Loucy (cell line): ENCODE results near the gene ZNF579.
A peak's percentile ranks its signal among the peaks of the same experiment; 100 is the strongest.

ENCODE experiments used
- H2AFZ ChIP-seq: fragments of 200-600 bp; sonication (generic); 2 replicates; pipeline ENCODE4 v1.6.0; 2016; ENCODE audit warnings: antibody characterized with exemption, mild to moderate bottlenecking, low read length, moderate library complexity
- H3F3A ChIP-seq: fragments of 200-600 bp; 2 replicates; pipeline ENCODE4 v1.6.0; 2016; ENCODE audit warnings: antibody characterized with exemption, low read depth, mild to moderate bottlenecking
- H3K27me3 ChIP-seq: fragments of 200-600 bp; sonication (generic); 2 replicates; pipeline ENCODE4 v1.6.1; 2014; ENCODE audit warnings: low read length, mild to moderate bottlenecking; ENCODE audit not compliant: insufficient read depth, poor library complexity, severe bottlenecking
- H3K36me3 ChIP-seq: fragments of 200-600 bp; sonication (generic); 2 replicates; pipeline ENCODE4 v1.6.1; 2016; ENCODE audit warnings: low read length; ENCODE audit not compliant: insufficient read depth
- H3K4me1 ChIP-seq: fragments of 200-600 bp; sonication (generic); 2 replicates; pipeline ENCODE4 v1.5.1; 2014; ENCODE audit warnings: low read length, mild to moderate bottlenecking; ENCODE audit not compliant: insufficient read depth, poor library complexity, severe bottlenecking
- H3K4me2 ChIP-seq: fragments of 200-600 bp; sonication (generic); 2 replicates; pipeline ENCODE4 v1.6.0; 2014; ENCODE audit warnings: antibody characterized with exemption, low read length, low read depth, mild to moderate bottlenecking; ENCODE audit not compliant: poor library complexity, severe bottlenecking
- H3K4me3 ChIP-seq: fragments of 200-600 bp; sonication (generic); 2 replicates; pipeline ENCODE4 v1.5.1; 2014; ENCODE audit warnings: low read length, mild to moderate bottlenecking, mixed read lengths; ENCODE audit not compliant: poor library complexity, severe bottlenecking
- H3K79me2 ChIP-seq: fragments of 200-600 bp; sonication (generic); 2 replicates; pipeline ENCODE4 v1.6.1; 2014; ENCODE audit warnings: low read length; ENCODE audit not compliant: insufficient read depth
- H3K9ac ChIP-seq: fragments of 200-600 bp; sonication (generic); 2 replicates; pipeline ENCODE4 v1.6.0; 2014; ENCODE audit warnings: mild to moderate bottlenecking, low read depth, low read length, moderate library complexity; ENCODE audit not compliant: poor library complexity, severe bottlenecking
- H3K9me2 ChIP-seq: fragments of 200-600 bp; sonication (generic); replicated peaks from 2 replicates; pipeline ENCODE4 v1.6.1; 2016; ENCODE audit warnings: low read depth, low read length, mixed read lengths
- H3K9me3 ChIP-seq: fragments of 200-600 bp; sonication (generic); 2 replicates; pipeline ENCODE4 v1.6.1; 2014; ENCODE audit warnings: mild to moderate bottlenecking, antibody characterized with exemption, low read length, low read depth; ENCODE audit not compliant: insufficient read depth
- H4K20me1 ChIP-seq: fragments of 200-600 bp; sonication (generic); 2 replicates; pipeline ENCODE4 v1.6.0; 2014; ENCODE audit warnings: antibody characterized with exemption, low read length, mild to moderate bottlenecking; ENCODE audit not compliant: insufficient read depth, poor library complexity, severe bottlenecking
- EZH2phosphoT487 ChIP-seq: fragments of 200-600 bp; IDR thresholded peaks from 2 replicates; pipeline ENCODE4 v1.6.1; 2018; ENCODE audit warnings: antibody characterized with exemption, mild to moderate bottlenecking, moderate library complexity, borderline replicate concordance
- TF ChIP-seq, protein P1 (sequence below): fragments of 200-600 bp; sonication (generic); conservative IDR thresholded peaks from 2 replicates; pipeline ENCODE4 v1.5.1; 2014; ENCODE audit warnings: mild to moderate bottlenecking, antibody characterized with exemption, low read length

ZNF579 gene

DNA sequence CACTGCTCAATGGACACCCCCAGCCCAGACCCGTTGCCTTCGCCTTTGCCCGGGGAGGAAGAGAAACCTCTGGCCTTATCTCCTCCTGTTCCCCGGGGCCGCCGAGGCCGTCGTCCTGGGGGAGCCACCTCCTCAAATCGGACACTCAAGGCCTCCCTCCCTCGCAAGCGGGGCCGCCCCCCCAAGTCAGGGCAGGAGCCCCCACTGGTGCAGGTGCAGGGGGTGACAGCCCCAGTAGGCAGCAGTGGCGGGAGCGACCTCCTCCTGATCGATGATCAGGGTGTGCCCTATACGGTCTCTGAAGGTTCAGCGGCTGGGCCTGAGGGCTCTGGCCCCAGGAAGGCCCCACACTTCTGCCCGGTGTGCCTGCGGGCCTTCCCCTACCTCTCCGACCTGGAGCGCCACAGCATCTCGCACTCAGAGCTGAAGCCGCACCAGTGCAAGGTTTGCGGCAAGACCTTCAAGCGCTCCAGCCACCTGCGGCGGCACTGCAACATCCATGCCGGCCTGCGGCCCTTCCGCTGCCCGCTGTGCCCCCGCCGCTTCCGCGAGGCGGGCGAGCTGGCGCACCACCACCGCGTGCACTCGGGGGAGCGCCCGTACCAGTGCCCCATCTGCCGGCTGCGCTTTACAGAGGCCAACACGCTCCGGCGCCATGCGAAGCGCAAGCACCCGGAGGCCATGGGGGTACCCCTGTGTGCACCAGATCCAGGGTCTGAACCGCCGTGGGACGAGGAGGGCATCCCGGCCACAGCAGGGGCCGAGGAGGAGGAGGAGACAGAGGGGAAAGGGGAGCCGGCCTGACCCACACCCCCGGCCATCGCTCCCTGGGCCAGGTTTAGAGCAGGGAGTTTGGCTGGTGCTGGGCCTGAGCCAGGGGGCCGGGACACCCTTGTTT lies 21.7 kb upstream of the ZNF579 start:
- no peak overlapping the region for H3K4me3 ChIP-seq
- no peak for TF ChIP-seq EZH2phosphoT487
- TF ChIP-seq, protein P1, sequence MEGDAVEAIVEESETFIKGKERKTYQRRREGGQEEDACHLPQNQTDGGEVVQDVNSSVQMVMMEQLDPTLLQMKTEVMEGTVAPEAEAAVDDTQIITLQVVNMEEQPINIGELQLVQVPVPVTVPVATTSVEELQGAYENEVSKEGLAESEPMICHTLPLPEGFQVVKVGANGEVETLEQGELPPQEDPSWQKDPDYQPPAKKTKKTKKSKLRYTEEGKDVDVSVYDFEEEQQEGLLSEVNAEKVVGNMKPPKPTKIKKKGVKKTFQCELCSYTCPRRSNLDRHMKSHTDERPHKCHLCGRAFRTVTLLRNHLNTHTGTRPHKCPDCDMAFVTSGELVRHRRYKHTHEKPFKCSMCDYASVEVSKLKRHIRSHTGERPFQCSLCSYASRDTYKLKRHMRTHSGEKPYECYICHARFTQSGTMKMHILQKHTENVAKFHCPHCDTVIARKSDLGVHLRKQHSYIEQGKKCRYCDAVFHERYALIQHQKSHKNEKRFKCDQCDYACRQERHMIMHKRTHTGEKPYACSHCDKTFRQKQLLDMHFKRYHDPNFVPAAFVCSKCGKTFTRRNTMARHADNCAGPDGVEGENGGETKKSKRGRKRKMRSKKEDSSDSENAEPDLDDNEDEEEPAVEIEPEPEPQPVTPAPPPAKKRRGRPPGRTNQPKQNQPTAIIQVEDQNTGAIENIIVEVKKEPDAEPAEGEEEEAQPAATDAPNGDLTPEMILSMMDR, result no peak
- no peaks in the 10 kb centered on the region for H3K36me3 ChIP-seq
- peaks cover 10% of the 10 kb centered on the region for H3F3A ChIP-seq
- no peak overlapping the region for H2AFZ ChIP-seq
- no peaks in the 10 kb centered on the region for H3K27me3 ChIP-seq
- H3K4me1 ChIP-seq, result peaks cover 36% of the 10 kb centered on the region
- no peaks in the 10 kb centered on the region for H3K9me2 ChIP-seq
- peaks cover 17% of the 10 kb centered on the region for H4K20me1 ChIP-seq
- no peak overlapping the region for H3K4me2 ChIP-seq
- H3K9ac ChIP-seq, result peak overlapping the region; percentile 97
- H3K79me2 ChIP-seq, result peaks cover 43% of the 10 kb centered on the region
- no peaks in the 10 kb centered on the region for H3K9me3 ChIP-seq

- TF ChIP-seq, protein P1, result no peak
- no peak for TF ChIP-seq EZH2phosphoT487
- H3K9me2 ChIP-seq, result no peaks in the 10 kb centered on the region
- no peaks in the 10 kb centered on the region for H3K36me3 ChIP-seq
- H3K4me2 ChIP-seq, result peak overlapping the region; percentile 95
- peaks cover 30% of the 10 kb centered on the region for H3K79me2 ChIP-seq
- H3K4me3 ChIP-seq, result peak overlapping the region; percentile 74
- no peak overlapping the region for H2AFZ ChIP-seq
- H3K4me1 ChIP-seq, result peaks cover 30% of the 10 kb centered on the region
- H4K20me1 ChIP-seq, result peaks cover 11% of the 10 kb centered on the region
- H3K27me3 ChIP-seq, result no peaks in the 10 kb centered on the region
- H3K9me3 ChIP-seq, result no peaks in the 10 kb centered on the region
- peaks cover 10% of the 10 kb centered on the region for H3F3A ChIP-seq
- H3K9ac ChIP-seq, result peak overlapping the region; percentile 97
Measured at GRCh38 chr19:55601084-55601483, 20.4 kb upstream of the ZNF579 start.

- Histone ChIP-seq H3K4me1 (peaks cover 30% of the 10 kb centered on the region), H2AFZ (peak overlapping the region; percentile 56; the same call in 1 of the 2 replicates), H3K36me3 (no peaks in the 10 kb centered on the region), H3K9me2 (no peaks in the 10 kb centered on the region), H4K20me1 (peaks cover 7% of the 10 kb centered on the region), H3K79me2 (peaks cover 26% of the 10 kb centered on the region), H3K9ac (peak overlapping the region; percentile 97), H3K4me3 (peak overlapping the region; percentile 74), H3K4me2 (peak overlapping the region; percentile 95), H3F3A (peaks cover 6% of the 10 kb centered on the region), H3K9me3 (no peaks in the 10 kb centered on the region), H3K27me3 (no peaks in the 10 kb centered on the region)
- TF ChIP-seq, protein P1, result no peak
Measured at GRCh38 chr19:55600662-55601028, 20.0 kb upstream of the ZNF579 start.
